Caco-2 (cell line): ENCODE results near the gene XRCC4. TPM values are rescaled to one million over a fixed set of nuclear protein-coding genes. Genes with fewer than 3 reads are reported as not detected.

ENCODE experiments used
- BruUV-seq: library from RNA; stranded (reverse); fragments of 400-500 nt; replicated peaks from 2 replicates; lab custom pipeline; 2021; lab: Mats Ljungman, UMichigan
- CTCF ChIA-PET: fragments of 300-600 bp; sonication (Branson Sonifier 250); formaldehyde crosslinking; loops from one replicate; lab custom pipeline; 2022; ENCODE audit warnings: antibody characterized with exemption; lab: Charles Lee
- POLR2A ChIA-PET: fragments of 300-600 bp; sonication (Branson Sonifier 250); formaldehyde crosslinking; loops from one replicate; lab custom pipeline; 2022; ENCODE audit warnings: antibody characterized with exemption; lab: Charles Lee
- DNase-seq, 2 experiments: peaks; one replicate each; pipeline versions ENCODE4 v3.0.0 to v3.0.0-alpha.2; 2020 to 2022
- H3K27me3 ChIP-seq: replicated peaks from 2 replicates; pipeline ENCODE4 v1.6.0; 2011; ENCODE audit warnings: low read length; ENCODE audit not compliant: control insufficient read depth, insufficient read depth
- H3K36me3 ChIP-seq: 2 replicates; pipeline ENCODE4 v1.5.1; 2011; ENCODE audit warnings: low read length; ENCODE audit not compliant: control insufficient read depth, insufficient read depth
- H3K4me1 ChIP-seq: fragments of 250-450 bp; sonication (Bioruptor Pico); 2 replicates; pipeline ENCODE4 v1.5.1; 2020; ENCODE audit warnings: mild to moderate bottlenecking
- H3K4me3 ChIP-seq: 2 replicates; pipeline ENCODE4 v1.5.1; 2011; ENCODE audit warnings: low read depth, mild to moderate bottlenecking, control low read depth, low read length
- H3K9me3 ChIP-seq: fragments of 250-450 bp; sonication (Bioruptor Pico); 2 replicates; pipeline ENCODE4 v1.5.1; 2020; ENCODE audit warnings: mild to moderate bottlenecking, moderate library complexity
- H3K27ac Mint-ChIP-seq: one replicate; pipeline ENCODE4 v1.8.0; 2022; ENCODE audit warnings: mixed read lengths; ENCODE audit not compliant: unreplicated experiment
- H3K27me3 Mint-ChIP-seq: one replicate; pipeline ENCODE4 v1.8.0; 2022; ENCODE audit warnings: mixed read lengths; ENCODE audit not compliant: insufficient read depth, unreplicated experiment
- H3K36me3 Mint-ChIP-seq: one replicate; pipeline ENCODE4 v1.8.0; 2022; ENCODE audit warnings: mild to moderate bottlenecking, mixed read lengths; ENCODE audit not compliant: insufficient read depth, unreplicated experiment
- H3K4me1 Mint-ChIP-seq: one replicate; pipeline ENCODE4 v1.8.0; 2022; ENCODE audit warnings: low read depth, mixed read lengths; ENCODE audit not compliant: unreplicated experiment
- H3K4me3 Mint-ChIP-seq: one replicate; pipeline ENCODE4 v1.8.0; 2022; ENCODE audit warnings: mild to moderate bottlenecking, moderate library complexity, mixed read lengths; ENCODE audit not compliant: unreplicated experiment
- H3K9me3 Mint-ChIP-seq: one replicate; pipeline ENCODE4 v1.8.0; 2022; ENCODE audit warnings: mixed read lengths; ENCODE audit not compliant: unreplicated experiment
- intact Hi-C: fragments of 100-400 bp; cut with micrococcal nuclease; formaldehyde crosslinking; loops from one replicate; pipeline ENCODE4 v1.10.0; 2022; ENCODE audit not compliant: unreplicated experiment
- total RNA-seq: library from RNA; stranded (reverse); gene quantifications from 2 replicates; pipeline ENCODE4 v1.2.3, GENCODE V29; 2022
- TF ChIP-seq, protein P1 (sequence below), 2 experiments: fragments of 200-600 bp in 1 of 2; IDR thresholded peaks; 1 replicate in 1 of 2; 2 replicates in 1 of 2; pipeline versions ENCODE4 v1.5.1 to v1.8.0; 2011 to 2022; ENCODE audit warnings: antibody characterized with exemption in 1 of 2, control low read depth in 1 of 2, inconsistent platforms in 1 of 2, low read depth in 1 of 2, low read length in 1 of 2, mild to moderate bottlenecking in 1 of 2, moderate library complexity in 1 of 2; ENCODE audit not compliant: insufficient read depth in 1 of 2, severe bottlenecking in 1 of 2, unreplicated experiment in 1 of 2

Gene XRCC4
- total RNA-seq, 1 experiment from 2014 or later: 13.0 TPM

DNA sequence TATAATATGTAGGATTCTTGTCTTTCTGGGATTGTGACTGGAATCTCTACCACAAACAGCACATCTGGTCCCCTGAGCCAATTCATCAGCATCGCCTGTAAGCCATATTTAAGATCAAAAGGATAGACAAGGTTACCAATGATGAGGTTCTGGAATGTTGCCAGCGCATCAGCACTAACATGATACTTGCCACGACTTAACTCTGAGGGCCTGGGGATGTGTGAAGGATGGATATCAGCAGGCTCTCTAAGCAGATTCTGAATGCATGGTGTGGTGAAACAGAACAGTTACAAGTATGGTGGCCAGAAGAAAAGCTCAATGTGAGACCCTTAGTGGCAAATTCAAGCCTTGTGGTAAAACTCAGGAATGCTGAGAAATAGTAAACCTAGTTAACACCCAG is 143.0 kb downstream of the XRCC4 start:
- BruUV-seq: no TSS peak
- H3K4me1 Mint-ChIP-seq: no peaks in the 10 kb centered on the region
- no peak for DNase-seq
- Histone ChIP-seq H3K4me1 (no peaks in the 10 kb centered on the region), H3K9me3 (no peaks in the 10 kb centered on the region), H3K4me3 (no peak overlapping the region), H3K36me3 (no peaks in the 10 kb centered on the region), H3K27me3 (no peaks in the 10 kb centered on the region)
- ChIA-PET POLR2A (no interaction called here), CTCF (no interaction called here)
- intact Hi-C loops: no loop called here
- TF ChIP-seq, protein P1, sequence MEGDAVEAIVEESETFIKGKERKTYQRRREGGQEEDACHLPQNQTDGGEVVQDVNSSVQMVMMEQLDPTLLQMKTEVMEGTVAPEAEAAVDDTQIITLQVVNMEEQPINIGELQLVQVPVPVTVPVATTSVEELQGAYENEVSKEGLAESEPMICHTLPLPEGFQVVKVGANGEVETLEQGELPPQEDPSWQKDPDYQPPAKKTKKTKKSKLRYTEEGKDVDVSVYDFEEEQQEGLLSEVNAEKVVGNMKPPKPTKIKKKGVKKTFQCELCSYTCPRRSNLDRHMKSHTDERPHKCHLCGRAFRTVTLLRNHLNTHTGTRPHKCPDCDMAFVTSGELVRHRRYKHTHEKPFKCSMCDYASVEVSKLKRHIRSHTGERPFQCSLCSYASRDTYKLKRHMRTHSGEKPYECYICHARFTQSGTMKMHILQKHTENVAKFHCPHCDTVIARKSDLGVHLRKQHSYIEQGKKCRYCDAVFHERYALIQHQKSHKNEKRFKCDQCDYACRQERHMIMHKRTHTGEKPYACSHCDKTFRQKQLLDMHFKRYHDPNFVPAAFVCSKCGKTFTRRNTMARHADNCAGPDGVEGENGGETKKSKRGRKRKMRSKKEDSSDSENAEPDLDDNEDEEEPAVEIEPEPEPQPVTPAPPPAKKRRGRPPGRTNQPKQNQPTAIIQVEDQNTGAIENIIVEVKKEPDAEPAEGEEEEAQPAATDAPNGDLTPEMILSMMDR (IDR thresholded peaks at IDR 0.05; ENCODE audit: insufficient read depth in 1 of 2, low read depth in 1 of 2, low read length in 1 of 2, severe bottlenecking in 1 of 2, unreplicated experiment in 1 of 2): no peak
- H3K27me3 Mint-ChIP-seq: no peaks in the 10 kb centered on the region
- H3K36me3 Mint-ChIP-seq: no peaks in the 10 kb centered on the region
- H3K4me3 Mint-ChIP-seq: no peak overlapping the region
- peaks cover 12% of the 10 kb centered on the region for H3K9me3 Mint-ChIP-seq
- no peak overlapping the region for H3K27ac Mint-ChIP-seq

DNA sequence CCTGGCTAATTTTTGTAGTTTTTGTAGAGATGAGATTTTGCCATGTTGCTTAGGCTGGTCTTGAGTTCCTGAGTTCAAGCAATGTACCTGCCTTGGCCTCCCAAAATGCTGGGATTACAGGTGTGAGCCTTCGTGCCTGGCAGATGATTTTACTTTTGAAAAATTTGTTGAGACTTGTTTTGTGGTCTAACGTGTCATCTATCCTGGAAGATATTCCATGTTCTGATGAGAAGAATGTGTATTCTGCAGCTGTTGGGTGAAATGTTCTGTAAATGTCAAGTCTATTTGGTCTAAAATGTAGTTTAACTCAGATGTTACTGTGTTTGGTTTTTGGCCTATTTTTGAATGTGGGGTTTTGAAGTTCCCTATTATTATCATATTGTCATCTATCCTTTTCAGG is 145.6 kb downstream of the XRCC4 start:
- TF ChIP-seq, protein P1 (IDR thresholded peaks at IDR 0.05; ENCODE audit: insufficient read depth in 1 of 2, low read depth in 1 of 2, low read length in 1 of 2, severe bottlenecking in 1 of 2, unreplicated experiment in 1 of 2): no peak
- no peaks in the 10 kb centered on the region for H3K36me3 Mint-ChIP-seq
- H3K4me1 ChIP-seq: no peaks in the 10 kb centered on the region
- no peak for DNase-seq
- BruUV-seq: no TSS peak
- no peaks in the 10 kb centered on the region for H3K4me1 Mint-ChIP-seq
- intact Hi-C loops: no loop called here
- POLR2A ChIA-PET: no interaction called here
- CTCF ChIA-PET: interaction anchor here (0.7 kb wide), 1 partner anchor 969 kb away, joined by 3 read pairs; no protein-coding TSS in a partner anchor
- no peaks in the 10 kb centered on the region for H3K27me3 Mint-ChIP-seq
- H3K4me3 Mint-ChIP-seq: no peak overlapping the region
- H3K36me3 ChIP-seq: no peaks in the 10 kb centered on the region
- no peak overlapping the region for H3K4me3 ChIP-seq
- no peaks in the 10 kb centered on the region for H3K9me3 ChIP-seq
- H3K27ac Mint-ChIP-seq: no peak overlapping the region
- no peaks in the 10 kb centered on the region for H3K27me3 ChIP-seq
- H3K9me3 Mint-ChIP-seq: peaks cover 12% of the 10 kb centered on the region

DNA sequence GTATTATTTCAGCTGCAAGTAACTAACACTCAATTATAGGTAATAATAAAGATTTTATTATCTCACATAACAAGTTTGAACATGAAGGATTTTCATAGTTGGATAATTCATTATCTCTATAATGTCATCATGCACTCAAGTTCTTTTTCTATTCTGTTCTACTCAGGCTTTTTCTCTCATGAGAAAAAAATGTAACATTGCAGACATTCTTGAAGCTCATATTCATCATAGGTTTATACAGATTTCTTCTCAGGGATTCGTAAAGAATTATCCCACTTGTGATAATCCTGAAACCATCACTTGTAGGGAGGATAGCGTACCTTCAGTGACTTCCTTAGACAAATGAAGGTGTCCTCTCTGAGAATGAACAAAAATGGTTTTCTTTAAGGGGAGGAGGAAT is 150.3 kb downstream of the XRCC4 start:
- H3K4me1 ChIP-seq: no peaks in the 10 kb centered on the region
- Mint-ChIP-seq H3K4me1 (no peaks in the 10 kb centered on the region), H3K4me3 (no peak overlapping the region), H3K36me3 (no peaks in the 10 kb centered on the region), H3K9me3 (peaks cover 12% of the 10 kb centered on the region), H3K27ac (no peak overlapping the region), H3K27me3 (no peaks in the 10 kb centered on the region)
- TF ChIP-seq, protein P1 (IDR thresholded peaks at IDR 0.05; ENCODE audit: insufficient read depth in 1 of 2, low read depth in 1 of 2, low read length in 1 of 2, severe bottlenecking in 1 of 2, unreplicated experiment in 1 of 2): no peak
- H3K27me3 ChIP-seq: no peaks in the 10 kb centered on the region
- BruUV-seq: no TSS peak
- ChIA-PET POLR2A (no interaction called here), CTCF (no interaction called here)
- H3K4me3 ChIP-seq: no peak overlapping the region
- H3K36me3 ChIP-seq: no peaks in the 10 kb centered on the region
- H3K9me3 ChIP-seq: no peaks in the 10 kb centered on the region
- intact Hi-C loops: no loop called here
- no peak for DNase-seq
